Measurements from ENCODE around the gene GMIP. TPM values are rescaled to one million over a fixed set of nuclear protein-coding genes. Genes with fewer than 3 reads are reported as not detected.
A peak's percentile ranks its signal among the peaks of the same experiment; 100 is the strongest.

Gene GMIP
- total and polyA plus RNA-seq, 2 of the 4 experiments (the other 2 are of a cell fraction) = 4.1 to 11.0 TPM

- peak; percentile 93 for TF ChIP-seq FOS (IDR thresholded peaks at IDR 0.05; ENCODE audit: low read depth, low read length)
- no peak for TF ChIP-seq RFX5 (IDR thresholded peaks at IDR 0.05; ENCODE audit: low read depth, low read length)
- no peak for TF ChIP-seq POLR2A (IDR thresholded peaks at IDR 0.05; ENCODE audit: low read depth, low read length)
Measured at GRCh38 chr19:19591133-19591825, 52.2 kb downstream of the GMIP start (continued).

GRCh38 chr19:19588546-19588945 lies 54.9 kb downstream of the GMIP start:
- H2BK5ac ChIP-seq (ENCODE audit: low read depth, low read length, poor library complexity, severe bottlenecking) = peak overlapping the region; percentile 2
- H3K9me1 ChIP-seq (ENCODE audit: insufficient read depth, low read length) = peaks cover 18% of the 10 kb centered on the region
- H2BK20ac ChIP-seq (ENCODE audit: low read depth, low read length) = no peak overlapping the region
- H2AK5ac ChIP-seq (ENCODE audit: low read depth, low read length) = peak overlapping the region; percentile 4; the same call in 1 of the 2 replicates
- H4K5ac ChIP-seq (ENCODE audit: low read depth, low read length) = no peak overlapping the region
- H3K23ac ChIP-seq (ENCODE audit: low read depth, low read length) = no peak overlapping the region
- CTCF ChIA-PET = no interaction called here
- dilution Hi-C loops (cut with HindIII; ENCODE audit: low sequenced_read_pairs, unreplicated experiment) = no loop called here
- H3K79me1 ChIP-seq (ENCODE audit: low read depth in 1 of 2, low read length in 2 of 2) = peaks cover 0 to 3% of the 10 kb centered on the region in 2 experiments; a peak in 1 of 4 replicates
- POLR2A ChIA-PET (ENCODE audit: unreplicated experiment) = no interaction called here
- in situ Hi-C loops (cut with MboI; ENCODE audit: low sequenced_read_pairs) = no loop called here
- no peaks in the 10 kb centered on the region for H3K9me3 ChIP-seq (ENCODE audit: control insufficient read depth, insufficient read depth, low read length)
- no peaks in the 10 kb centered on the region for H3K36me3 ChIP-seq (ENCODE audit: control insufficient read depth, insufficient read depth, low read length)
- no peak overlapping the region for H3K18ac ChIP-seq (ENCODE audit: low read depth, low read length)
- no peak overlapping the region for H2AFZ ChIP-seq (replicated peaks; ENCODE audit: low read length, poor library complexity)
- H3K4me3 ChIP-seq (ENCODE audit: insufficient read depth, low read depth, low read length) = no peak overlapping the region
- H3K9ac ChIP-seq (ENCODE audit: low read depth, low read length) = no peak overlapping the region
- H3K14ac ChIP-seq (replicated peaks; ENCODE audit: low read depth, low read length) = no peak overlapping the region
- H2BK120ac ChIP-seq (ENCODE audit: low read depth, low read length) = no peak overlapping the region
- no peak overlapping the region for H4K91ac ChIP-seq (ENCODE audit: insufficient read depth, low read depth, low read length)
- H4K8ac ChIP-seq (ENCODE audit: low read depth in 2 of 2, low read length in 2 of 2) = no peak overlapping the region
- peaks cover 11% of the 10 kb centered on the region for H3K4me1 ChIP-seq (ENCODE audit: control insufficient read depth, insufficient read depth, low read length)
- H3K56ac ChIP-seq (ENCODE audit: extremely low read depth, insufficient read depth, low read length) = no peak overlapping the region
- no TSS peak for BruUV-seq (replicated peaks)
- H2BK15ac ChIP-seq (ENCODE audit: low read depth, low read length) = no peak overlapping the region
- TF ChIP-seq NFE2L2 (IDR thresholded peaks at IDR 0.05; ENCODE audit: low read depth, low read length) (0 out of 2 replicates have a peak, but pooled peaks have one; percentile 5), RFX5 (IDR thresholded peaks at IDR 0.05; ENCODE audit: low read depth, low read length) (no peak), RCOR1 (IDR thresholded peaks at IDR 0.05; ENCODE audit: insufficient replicate concordance, low read length) (no peak), POLR2A (IDR thresholded peaks at IDR 0.05; ENCODE audit: low read depth, low read length) (no peak), MAFK (IDR thresholded peaks at IDR 0.05; ENCODE audit: low read depth, low read length) (no peak)
- H3K4me2 ChIP-seq (ENCODE audit: low read depth, low read length) = no peak overlapping the region
- no CpG with 5 or more reads among the region's 2 CpGs for WGBS, 2 experiments (ENCODE audit: extremely low coverage in 2 of 2, insufficient read length in 1 of 2)
- H3K4ac ChIP-seq (ENCODE audit: low read depth, low read length) = no peak overlapping the region
- ATAC-seq (ENCODE audit: low read depth) = no peak
- intact Hi-C loops (cut with micrococcal nuclease) = no loop called here
- no peak overlapping the region for H3K27ac ChIP-seq (ENCODE audit: insufficient read depth, low read length)
- H4K20me1 ChIP-seq (ENCODE audit: insufficient read depth, low read length) = no peaks in the 10 kb centered on the region
- peak; percentile 62 for DNase-seq
- no peaks in the 10 kb centered on the region for H3K27me3 ChIP-seq (ENCODE audit: control insufficient read depth, insufficient read depth, low read length)
- H2AK9ac ChIP-seq (replicated peaks; ENCODE audit: low read depth, low read length, poor library complexity) = no peak overlapping the region
